Measurements from ENCODE around the gene DCLRE1A.

DCLRE1A gene

GRCh38 chr10:113854013-113854760 lies at the start of gene DCLRE1A, which contains the start of gene NHLRC2:
TSS of gene DCLRE1A (minus strand) at chr10:113854082. CDS start at chr10:113853182, 900 bp downstream.
TSS of gene NHLRC2 (plus strand) at chr10:113854661. CDS start at chr10:113854873, 212 bp downstream.
- DNase-seq = peak; percentile 71

GRCh38 chr10:113899952-113900598 lies 46.2 kb upstream of the DCLRE1A start:
- no peak for DNase-seq

GRCh38 chr10:113897693-113898618 lies 44.1 kb upstream of the DCLRE1A start:
- no peak for DNase-seq

GRCh38 chr10:113895018-113895417 lies 41.1 kb upstream of the DCLRE1A start:
- no peak for DNase-seq

GRCh38 chr10:113894581-113894980 lies 40.7 kb upstream of the DCLRE1A start:
- no peak for DNase-seq

GRCh38 chr10:113893570-113893969 lies 39.7 kb upstream of the DCLRE1A start:
- no peak for DNase-seq

GRCh38 chr10:113891476-113891875 lies 37.6 kb upstream of the DCLRE1A start:
- no peak for DNase-seq

- no peak for DNase-seq
Measured at GRCh38 chr10:113890769-113891168, 36.9 kb upstream of the DCLRE1A start.

GRCh38 chr10:113889911-113890310 lies 36.0 kb upstream of the DCLRE1A start:
- no peak for DNase-seq

- DNase-seq = no peak
Measured at GRCh38 chr10:113882240-113882639, 28.4 kb upstream of the DCLRE1A start.

- no peak for DNase-seq
Measured at GRCh38 chr10:113880236-113880635, 26.4 kb upstream of the DCLRE1A start.

GRCh38 chr10:113879691-113880090 lies 25.8 kb upstream of the DCLRE1A start:
- no peak for DNase-seq

- no peak for DNase-seq
Measured at GRCh38 chr10:113876461-113876860, 22.6 kb upstream of the DCLRE1A start.

- DNase-seq = no peak
Measured at GRCh38 chr10:113875212-113875611, 21.3 kb upstream of the DCLRE1A start.

GRCh38 chr10:113872139-113873030 lies 18.5 kb upstream of the DCLRE1A start:
- DNase-seq = no peak

GRCh38 chr10:113869789-113870188 lies 15.9 kb upstream of the DCLRE1A start:
- no peak for DNase-seq

- no peak for DNase-seq
Measured at GRCh38 chr10:113867904-113868303, 14.0 kb upstream of the DCLRE1A start.

- DNase-seq = no peak
Measured at GRCh38 chr10:113866551-113867394, 12.9 kb upstream of the DCLRE1A start.

GRCh38 chr10:113865901-113866300 lies 12.0 kb upstream of the DCLRE1A start:
- DNase-seq = no peak

GRCh38 chr10:113859261-113859660 lies 5.4 kb upstream of the DCLRE1A start:
- no peak for DNase-seq

GRCh38 chr10:113858541-113858940 lies 4.7 kb upstream of the DCLRE1A start:
- DNase-seq = no peak

Measured in NCI-H748 treated with DMSO at 0.1 percent for 48 hours (cell line).